Fibroblast of the aortic adventitia (primary cell): ENCODE measurements around the gene PRICKLE4. TPM values are rescaled to one million over a fixed set of nuclear protein-coding genes. Genes with fewer than 3 reads are reported as not detected.

Source experiments
- DNase-seq: peaks from one replicate; pipeline ENCODE4 v3.0.0-alpha.2; 2010; ENCODE audit warnings: low read depth
- H3K4me3 ChIP-seq: 2 replicates; pipeline ENCODE4 v1.5.1; 2011; ENCODE audit warnings: low read depth, mild to moderate bottlenecking, control low read depth, low read length, moderate library complexity
- total RNA-seq: library from RNA; depleted of rRNA; stranded (reverse); fragments of >200 nt; gene quantifications from 2 replicates; pipeline ENCODE4 v1.2.3, GENCODE V29; 2012; ENCODE audit warnings: low replicate concordance
- TF ChIP-seq, protein P1 (sequence below): IDR thresholded peaks from 2 replicates; pipeline ENCODE4 v1.5.1; 2011; ENCODE audit warnings: mild to moderate bottlenecking, low read length, control low read depth, inconsistent platforms; ENCODE audit not compliant: insufficient read depth

Gene PRICKLE4
- total RNA-seq, 1 donor: 0.45 TPM

DNA sequence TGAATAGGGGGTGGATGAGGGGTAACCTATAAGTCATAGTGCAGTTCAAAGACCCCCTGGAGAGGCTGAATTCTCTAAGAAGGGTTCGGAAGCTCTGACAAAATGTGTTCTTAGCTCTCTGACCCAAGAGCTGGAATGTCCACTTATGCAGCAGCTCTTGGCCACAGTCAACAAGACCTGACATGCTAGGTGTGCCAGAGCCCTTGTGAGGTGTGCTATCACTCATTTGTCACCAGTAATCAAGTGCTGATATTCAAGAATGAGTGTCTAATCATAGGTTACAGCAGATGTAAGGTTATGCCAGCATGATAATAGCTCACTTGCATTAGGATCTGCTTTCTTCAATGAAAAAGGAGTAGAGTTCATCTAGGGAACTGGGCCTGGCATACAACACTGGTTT, 35.0 kb downstream of the PRICKLE4 start:
- DNase-seq: no peak
- TF ChIP-seq, protein P1, sequence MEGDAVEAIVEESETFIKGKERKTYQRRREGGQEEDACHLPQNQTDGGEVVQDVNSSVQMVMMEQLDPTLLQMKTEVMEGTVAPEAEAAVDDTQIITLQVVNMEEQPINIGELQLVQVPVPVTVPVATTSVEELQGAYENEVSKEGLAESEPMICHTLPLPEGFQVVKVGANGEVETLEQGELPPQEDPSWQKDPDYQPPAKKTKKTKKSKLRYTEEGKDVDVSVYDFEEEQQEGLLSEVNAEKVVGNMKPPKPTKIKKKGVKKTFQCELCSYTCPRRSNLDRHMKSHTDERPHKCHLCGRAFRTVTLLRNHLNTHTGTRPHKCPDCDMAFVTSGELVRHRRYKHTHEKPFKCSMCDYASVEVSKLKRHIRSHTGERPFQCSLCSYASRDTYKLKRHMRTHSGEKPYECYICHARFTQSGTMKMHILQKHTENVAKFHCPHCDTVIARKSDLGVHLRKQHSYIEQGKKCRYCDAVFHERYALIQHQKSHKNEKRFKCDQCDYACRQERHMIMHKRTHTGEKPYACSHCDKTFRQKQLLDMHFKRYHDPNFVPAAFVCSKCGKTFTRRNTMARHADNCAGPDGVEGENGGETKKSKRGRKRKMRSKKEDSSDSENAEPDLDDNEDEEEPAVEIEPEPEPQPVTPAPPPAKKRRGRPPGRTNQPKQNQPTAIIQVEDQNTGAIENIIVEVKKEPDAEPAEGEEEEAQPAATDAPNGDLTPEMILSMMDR: no peak
- H3K4me3 ChIP-seq: no peak overlapping the region

DNA sequence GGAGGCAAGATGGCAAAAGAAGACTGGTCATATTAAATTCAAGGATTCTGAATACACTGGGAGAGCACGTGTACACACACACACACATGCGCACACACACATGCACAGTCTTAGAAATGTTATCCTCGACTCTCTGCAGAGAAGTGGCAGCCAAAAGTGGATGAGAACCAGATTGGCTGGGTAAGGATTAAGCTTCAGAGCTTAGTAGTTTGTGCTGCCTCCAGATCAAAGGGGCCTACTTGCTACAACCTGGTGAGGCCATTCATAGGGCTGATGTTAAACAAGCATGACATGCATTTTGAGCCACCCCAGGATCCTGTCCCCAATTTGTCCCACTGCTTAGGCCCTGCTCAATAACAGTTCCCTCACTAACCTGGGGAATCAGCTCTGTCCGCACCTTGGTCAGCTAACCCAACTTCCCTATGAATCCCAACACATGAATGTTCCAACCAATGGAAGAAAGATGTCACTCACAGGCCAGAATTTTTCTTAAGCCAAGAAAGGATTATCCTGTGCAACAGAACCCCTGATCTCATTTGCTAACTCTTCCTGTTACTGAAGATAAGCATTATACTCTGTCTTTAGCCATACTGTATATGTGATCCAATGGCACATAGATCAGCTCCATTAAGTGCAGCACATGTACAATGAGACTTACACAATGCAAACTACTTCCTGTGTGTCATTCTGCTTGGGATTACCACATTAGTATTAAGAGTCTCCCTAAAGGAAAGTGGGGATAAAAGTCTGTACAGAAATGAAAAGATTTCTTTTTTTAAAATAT, 37.9 kb downstream of the PRICKLE4 start:
- no peak for DNase-seq
- H3K4me3 ChIP-seq: no peak overlapping the region
- TF ChIP-seq, protein P1: no peak

DNA sequence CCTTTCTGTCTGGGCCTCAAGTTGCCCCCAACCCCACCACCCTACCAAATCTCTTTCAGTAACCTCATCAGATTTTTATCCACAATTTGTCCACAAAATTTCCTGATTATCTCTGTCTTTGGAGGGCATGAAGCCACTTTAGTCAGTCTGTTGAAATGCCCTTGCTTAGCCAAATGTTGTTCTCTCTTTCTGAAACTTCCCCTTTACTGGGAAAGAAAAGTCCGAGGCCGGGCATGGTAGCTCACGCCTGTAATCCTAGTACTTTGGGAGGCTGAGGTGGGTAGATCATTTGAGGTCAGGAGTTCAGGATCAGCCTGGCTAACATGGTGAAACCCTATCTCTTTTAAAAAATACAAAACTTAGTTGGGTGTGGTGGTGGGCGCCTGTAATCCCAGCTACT, 40.7 kb downstream of the PRICKLE4 start:
- TF ChIP-seq, protein P1: no peak
- H3K4me3 ChIP-seq: no peak overlapping the region
- DNase-seq: no peak

DNA sequence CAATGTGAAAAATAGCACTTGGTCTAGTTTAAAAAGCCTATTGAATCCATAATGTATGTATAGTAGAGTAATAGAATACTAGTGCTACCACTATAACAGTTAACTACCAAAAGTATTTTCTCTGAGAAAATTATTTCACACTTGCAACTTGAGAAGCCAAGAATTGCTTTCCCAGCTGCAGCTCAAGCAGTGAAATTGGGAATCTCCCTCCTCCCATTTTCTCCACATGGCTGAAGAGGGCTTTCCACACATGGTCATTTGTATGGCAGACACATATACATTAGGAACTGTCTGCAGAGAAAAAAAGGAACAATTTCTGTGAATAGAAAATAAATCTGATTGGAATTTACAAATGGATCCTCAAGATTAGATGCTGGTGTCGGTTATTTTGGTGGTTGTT, 41.4 kb downstream of the PRICKLE4 start:
- TF ChIP-seq, protein P1: no peak
- no peak overlapping the region for H3K4me3 ChIP-seq
- DNase-seq: no peak

DNA sequence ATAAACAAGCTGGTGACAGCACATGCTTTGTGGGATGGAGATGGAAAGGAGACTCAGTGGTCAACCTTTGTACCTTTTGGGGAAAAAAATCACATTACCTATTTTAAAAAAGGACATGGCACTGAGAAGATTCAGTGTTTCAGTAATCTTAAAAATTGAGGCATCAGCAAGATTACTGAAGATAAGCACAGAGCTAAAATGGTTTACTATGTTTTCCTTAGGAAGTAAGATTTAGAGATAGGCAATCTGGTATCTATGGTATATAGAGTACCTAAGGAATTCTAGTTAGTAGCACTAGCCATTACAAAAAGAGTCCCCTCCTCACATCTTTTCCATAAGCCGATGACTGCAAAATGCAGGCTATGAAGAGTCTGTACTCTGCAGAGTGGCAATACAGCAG, 42.6 kb downstream of the PRICKLE4 start:
- TF ChIP-seq, protein P1: no peak
- H3K4me3 ChIP-seq: no peak overlapping the region
- no peak for DNase-seq

DNA sequence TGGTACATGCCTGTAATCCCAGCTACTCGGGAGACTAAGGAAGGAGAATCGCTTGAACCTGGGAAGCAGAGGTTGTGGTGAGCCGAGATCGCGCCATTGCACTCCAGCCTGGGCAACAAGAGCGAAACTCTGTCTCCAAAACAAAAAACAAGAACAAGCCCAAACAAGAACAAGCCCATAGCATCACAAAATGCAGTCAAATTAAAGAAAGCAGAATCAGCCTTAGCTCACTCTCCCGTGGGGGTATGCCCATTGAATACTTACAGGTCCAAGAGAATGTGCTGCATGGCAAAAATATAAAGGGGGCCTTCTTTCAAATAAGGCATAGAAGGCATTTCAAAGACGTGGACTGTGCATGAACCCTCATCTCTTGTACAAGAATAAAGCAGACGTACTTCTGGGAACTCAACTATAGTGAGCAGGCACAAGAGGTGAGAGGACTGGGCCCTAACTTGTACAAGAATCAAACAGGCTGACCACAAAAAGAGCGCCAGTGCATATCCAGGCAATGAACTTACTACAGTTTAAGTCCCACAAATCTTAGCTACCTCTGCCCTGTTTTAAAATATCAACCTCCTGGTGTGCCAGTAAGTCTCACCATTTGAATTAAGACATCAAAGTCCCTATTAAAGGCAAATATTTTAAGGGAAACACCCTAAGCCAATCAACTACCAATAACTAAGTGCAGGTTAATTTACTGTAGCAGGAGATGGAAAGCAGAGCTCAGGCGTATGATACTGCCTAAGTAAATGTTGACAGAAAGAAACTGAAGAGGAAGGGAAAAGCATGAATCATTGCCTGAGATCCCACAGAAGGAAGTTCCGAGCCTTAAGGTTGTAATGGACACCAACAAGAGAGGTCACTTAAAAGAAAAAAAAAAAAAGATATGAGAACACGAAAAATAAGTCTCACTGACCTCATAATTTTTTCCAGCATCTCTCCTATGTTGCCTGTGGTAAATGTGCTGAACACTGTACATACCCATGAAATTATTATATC, 44.3 kb downstream of the PRICKLE4 start:
- no peak for DNase-seq
- no peak overlapping the region for H3K4me3 ChIP-seq
- TF ChIP-seq, protein P1: no peak
